Endothelial cell (in vitro differentiated cells): ENCODE data around the gene RNF115. TPM values are rescaled to one million over a fixed set of nuclear protein-coding genes. Genes with fewer than 3 reads are reported as not detected.
"Not testable (repeated sequence)": the region's sequence is repeated elsewhere in the genome, so short reads cannot be mapped to it uniquely, and the experiment has no call there.

Experiments used
- DNase-seq: peaks from one replicate; pipeline ENCODE4 v3.0.0; 2021; ENCODE audit warnings: low spot score
- H3K27ac Mint-ChIP-seq: one replicate; pipeline ENCODE4 v1.8.0; 2021; ENCODE audit warnings: mixed read lengths, inconsistent platforms; ENCODE audit not compliant: unreplicated experiment
- H3K27me3 Mint-ChIP-seq: one replicate; pipeline ENCODE4 v1.8.0; 2021; ENCODE audit warnings: mild to moderate bottlenecking, moderate library complexity, mixed read lengths, inconsistent platforms; ENCODE audit not compliant: unreplicated experiment
- H3K36me3 Mint-ChIP-seq: one replicate; pipeline ENCODE4 v1.8.0; 2021; ENCODE audit warnings: mild to moderate bottlenecking, low read depth, mixed read lengths, inconsistent platforms; ENCODE audit not compliant: unreplicated experiment
- H3K4me1 Mint-ChIP-seq: one replicate; pipeline ENCODE4 v1.8.0; 2021; ENCODE audit warnings: mild to moderate bottlenecking, mixed read lengths, inconsistent platforms; ENCODE audit not compliant: unreplicated experiment
- H3K4me3 Mint-ChIP-seq: one replicate; pipeline ENCODE4 v1.8.0; 2021; ENCODE audit warnings: mild to moderate bottlenecking, mixed read lengths, inconsistent platforms; ENCODE audit not compliant: unreplicated experiment
- H3K9me3 Mint-ChIP-seq: one replicate; pipeline ENCODE4 v1.8.0; 2021; ENCODE audit warnings: mixed read lengths, inconsistent platforms; ENCODE audit not compliant: unreplicated experiment
- total RNA-seq: library from RNA; stranded (reverse); fragmentation: NEBNext Ultra II Directional; extraction: Animal tissue kit (Norgen Biotek cat#: 25700); gene quantifications from one replicate; pipeline ENCODE4 v1.2.1, GENCODE V29; 2021; ENCODE audit not compliant: unreplicated experiment
- TF ChIP-seq, protein P1 (sequence below): fragments of 200-600 bp; sonication (generic); IDR thresholded peaks from one replicate; pipeline ENCODE4 v1.5.0; 2021; ENCODE audit warnings: antibody characterized with exemption; ENCODE audit not compliant: unreplicated experiment

RNF115 gene
- total RNA-seq, 1 donor from 2014 or later, result 13.1 TPM

DNA sequence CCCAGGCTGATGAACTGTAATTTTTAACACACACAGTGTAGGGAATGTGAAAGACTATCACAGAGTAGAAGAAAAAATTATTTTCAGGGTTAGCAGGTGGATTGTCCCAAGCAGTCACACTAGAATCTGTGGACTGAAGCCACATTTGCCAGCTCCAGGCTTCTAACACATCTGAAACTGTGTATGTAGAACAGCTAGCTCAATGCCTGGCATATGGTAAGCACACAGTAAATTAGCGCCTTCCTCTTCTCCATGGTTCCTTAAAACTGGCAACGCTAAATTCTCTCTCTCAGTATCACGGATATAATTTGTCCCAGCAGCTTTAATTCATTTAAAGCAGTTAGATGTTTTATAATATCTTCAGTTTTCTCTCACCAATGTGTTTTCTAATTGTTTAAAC is 19.1 kb upstream of the RNF115 start:
- DNase-seq, result no peak
- Mint-ChIP-seq H3K4me3 (no peak overlapping the region), H3K9me3 (no peaks in the 10 kb centered on the region), H3K27ac (no peak overlapping the region), H3K36me3 (peaks cover 19% of the 10 kb centered on the region), H3K4me1 (no peaks in the 10 kb centered on the region), H3K27me3 (no peaks in the 10 kb centered on the region)
- TF ChIP-seq, protein P1, sequence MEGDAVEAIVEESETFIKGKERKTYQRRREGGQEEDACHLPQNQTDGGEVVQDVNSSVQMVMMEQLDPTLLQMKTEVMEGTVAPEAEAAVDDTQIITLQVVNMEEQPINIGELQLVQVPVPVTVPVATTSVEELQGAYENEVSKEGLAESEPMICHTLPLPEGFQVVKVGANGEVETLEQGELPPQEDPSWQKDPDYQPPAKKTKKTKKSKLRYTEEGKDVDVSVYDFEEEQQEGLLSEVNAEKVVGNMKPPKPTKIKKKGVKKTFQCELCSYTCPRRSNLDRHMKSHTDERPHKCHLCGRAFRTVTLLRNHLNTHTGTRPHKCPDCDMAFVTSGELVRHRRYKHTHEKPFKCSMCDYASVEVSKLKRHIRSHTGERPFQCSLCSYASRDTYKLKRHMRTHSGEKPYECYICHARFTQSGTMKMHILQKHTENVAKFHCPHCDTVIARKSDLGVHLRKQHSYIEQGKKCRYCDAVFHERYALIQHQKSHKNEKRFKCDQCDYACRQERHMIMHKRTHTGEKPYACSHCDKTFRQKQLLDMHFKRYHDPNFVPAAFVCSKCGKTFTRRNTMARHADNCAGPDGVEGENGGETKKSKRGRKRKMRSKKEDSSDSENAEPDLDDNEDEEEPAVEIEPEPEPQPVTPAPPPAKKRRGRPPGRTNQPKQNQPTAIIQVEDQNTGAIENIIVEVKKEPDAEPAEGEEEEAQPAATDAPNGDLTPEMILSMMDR, result no peak

- H3K36me3 Mint-ChIP-seq, result peaks cover 34% of the 10 kb centered on the region
Measured at GRCh38 chr1:145837656-145838055, 13.8 kb upstream of the RNF115 start.

DNA sequence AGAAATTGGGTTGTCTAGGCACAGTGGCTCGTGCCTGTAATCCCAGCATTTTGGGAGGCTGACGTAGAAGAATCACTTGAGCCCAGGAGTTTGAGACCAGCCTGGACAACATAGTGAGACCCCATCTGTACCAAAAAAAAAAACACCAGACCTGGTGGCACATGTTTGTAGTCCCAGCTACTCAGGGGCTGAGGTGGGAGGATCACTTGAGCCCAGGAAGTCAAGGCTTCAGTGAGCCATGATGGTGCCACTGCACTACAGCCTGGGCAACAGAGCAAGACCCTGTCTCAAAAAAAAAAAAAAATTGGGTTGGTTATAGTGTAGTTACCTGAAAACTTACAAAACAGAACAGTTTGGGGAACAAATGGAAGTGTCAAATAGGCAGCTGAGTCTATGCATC is 6.9 kb upstream of the RNF115 start:
- not testable (repeated sequence) for H3K27ac Mint-ChIP-seq, H3K27me3 Mint-ChIP-seq, H3K4me1 Mint-ChIP-seq, H3K4me3 Mint-ChIP-seq, DNase-seq, H3K9me3 Mint-ChIP-seq
- peaks cover 49% of the 10 kb centered on the region for H3K36me3 Mint-ChIP-seq

More at GRCh38 chr1:145837656-145838055, 13.8 kb upstream of the RNF115 start:
- no peak for DNase-seq
- Mint-ChIP-seq H3K27me3 (no peaks in the 10 kb centered on the region), H3K9me3 (no peaks in the 10 kb centered on the region), H3K4me3 (no peak overlapping the region), H3K4me1 (no peaks in the 10 kb centered on the region), H3K27ac (no peak overlapping the region)
- TF ChIP-seq, protein P1, result no peak

GRCh38 chr1:145828367-145829026 is 4.6 kb upstream of the RNF115 start:
- no peaks in the 10 kb centered on the region for H3K9me3 Mint-ChIP-seq
- H3K4me3 Mint-ChIP-seq, result peak overlapping the region; percentile 19
- no peak overlapping the region for H3K27ac Mint-ChIP-seq
- no peaks in the 10 kb centered on the region for H3K27me3 Mint-ChIP-seq
- DNase-seq, result no peak
- peaks cover 43% of the 10 kb centered on the region for H3K36me3 Mint-ChIP-seq
- TF ChIP-seq, protein P1, result no peak
- H3K4me1 Mint-ChIP-seq, result peaks cover 5% of the 10 kb centered on the region

GRCh38 chr1:145827966-145828365 is 4.1 kb upstream of the RNF115 start:
- Mint-ChIP-seq H3K4me3 (peak overlapping the region; percentile 39), H3K27ac (no peak overlapping the region), H3K4me1 (peaks cover 5% of the 10 kb centered on the region), H3K36me3 (peaks cover 39% of the 10 kb centered on the region), H3K9me3 (no peaks in the 10 kb centered on the region), H3K27me3 (peaks cover 2% of the 10 kb centered on the region)
- TF ChIP-seq, protein P1, result no peak
- DNase-seq, result no peak
